Measurements from ENCODE around the gene GPR152. TPM values are rescaled to one million over a fixed set of nuclear protein-coding genes. Genes with fewer than 3 reads are reported as not detected.
"Not testable (repeated sequence)": the region's sequence is repeated elsewhere in the genome, so short reads cannot be mapped to it uniquely, and the experiment has no call there.

Gene GPR152
- total RNA-seq, 1 donor from 2014 or later: not detected

DNA sequence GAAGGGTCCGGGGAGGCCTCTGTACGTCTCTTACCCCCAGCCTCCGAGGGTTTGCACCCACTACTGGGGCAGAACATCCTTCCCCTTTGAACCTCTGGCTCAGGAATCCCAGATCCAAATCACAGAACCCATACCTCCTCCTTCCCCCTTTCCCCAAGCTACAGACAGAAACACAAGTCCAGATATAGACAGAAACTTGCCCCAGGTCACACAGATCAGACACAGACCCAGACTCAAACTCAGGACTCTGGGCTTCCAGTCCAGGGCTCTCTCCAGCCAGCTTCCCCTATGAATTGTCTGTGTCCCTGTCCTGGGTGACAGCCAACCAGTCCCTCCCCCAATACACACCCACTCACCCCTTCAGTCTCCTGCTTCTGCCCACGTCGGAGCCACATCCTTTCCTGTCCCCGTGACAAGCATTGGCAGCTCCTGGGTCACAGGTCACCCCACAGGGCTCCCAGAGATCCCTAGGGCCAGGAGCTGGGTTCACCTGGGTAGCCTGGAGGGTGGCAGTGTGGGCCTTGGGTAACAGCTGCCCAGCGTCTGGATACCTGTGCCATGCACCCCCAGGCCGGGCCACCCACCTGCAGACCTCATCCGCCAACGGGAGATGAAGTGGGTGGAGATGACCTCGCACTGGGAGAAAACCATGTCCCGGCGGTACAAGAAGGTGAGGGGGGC lies 47.9 kb downstream of the GPR152 start:
- no peak overlapping the region for H3K4me3 ChIP-seq (ENCODE audit: low read length in 3 of 3)
- H3K27me3 ChIP-seq (ENCODE audit: control insufficient read depth in 3 of 3, insufficient read depth in 3 of 3, low read length in 3 of 3): peaks cover 9 to 33% (median 22%) of the 10 kb centered on the region in 3 donors
- H3K4me1 ChIP-seq (ENCODE audit: control insufficient read depth in 3 of 3, insufficient read depth in 3 of 3, low read length in 3 of 3): peaks cover 22 to 25% (median 23%) of the 10 kb centered on the region in 3 donors
- no peaks in the 10 kb centered on the region for H3K9me3 ChIP-seq (ENCODE audit: control insufficient read depth in 3 of 3, low read length in 3 of 3)
- no peak overlapping the region for H3K27ac ChIP-seq (ENCODE audit: low read depth, low read length)
- H3K36me3 ChIP-seq (ENCODE audit: control insufficient read depth in 3 of 3, insufficient read depth in 3 of 3, low read length in 3 of 3): peaks cover 0 to 6% (median 4%) of the 10 kb centered on the region in 3 donors
- H3K9ac ChIP-seq (ENCODE audit: low read depth in 1 of 3, low read length in 3 of 3): no peak overlapping the region

DNA sequence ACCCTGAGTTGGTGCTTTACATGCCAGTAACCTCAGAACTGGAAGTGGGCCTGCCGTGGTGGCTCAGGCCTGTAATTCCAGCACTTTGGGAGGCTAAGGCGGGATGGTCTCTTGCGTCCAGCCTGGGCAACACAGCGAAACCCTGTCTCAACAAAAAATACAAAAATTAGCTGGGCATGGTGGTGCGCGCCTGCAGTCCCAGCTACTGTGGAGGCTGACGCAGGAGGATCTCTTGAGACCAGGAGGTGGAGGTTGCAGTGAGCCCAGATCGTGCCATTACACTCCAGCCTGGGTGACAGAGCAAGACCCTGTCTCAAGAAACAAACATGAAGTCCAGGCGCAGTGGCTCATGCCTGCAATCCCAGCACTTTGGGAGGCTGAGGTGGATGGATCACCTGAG lies 49.4 kb downstream of the GPR152 start:
- H3K4me1 ChIP-seq (ENCODE audit: control insufficient read depth in 3 of 3, insufficient read depth in 3 of 3, low read length in 3 of 3): peaks cover 22 to 26% (median 24%) of the 10 kb centered on the region in 3 donors
- not testable (repeated sequence) for H3K9ac ChIP-seq (ENCODE audit: low read depth in 1 of 3, low read length in 3 of 3); H3K9me3 ChIP-seq (ENCODE audit: control insufficient read depth in 3 of 3, low read length in 3 of 3); H3K4me3 ChIP-seq (ENCODE audit: low read length in 3 of 3); H3K27ac ChIP-seq (ENCODE audit: low read depth, low read length)
- peaks cover 0 to 17% (median 7%) of the 10 kb centered on the region in 3 donors for H3K27me3 ChIP-seq (ENCODE audit: control insufficient read depth in 3 of 3, insufficient read depth in 3 of 3, low read length in 3 of 3)
- peaks cover 15 to 20% (median 17%) of the 10 kb centered on the region in 3 donors for H3K36me3 ChIP-seq (ENCODE audit: control insufficient read depth in 3 of 3, insufficient read depth in 3 of 3, low read length in 3 of 3)

DNA sequence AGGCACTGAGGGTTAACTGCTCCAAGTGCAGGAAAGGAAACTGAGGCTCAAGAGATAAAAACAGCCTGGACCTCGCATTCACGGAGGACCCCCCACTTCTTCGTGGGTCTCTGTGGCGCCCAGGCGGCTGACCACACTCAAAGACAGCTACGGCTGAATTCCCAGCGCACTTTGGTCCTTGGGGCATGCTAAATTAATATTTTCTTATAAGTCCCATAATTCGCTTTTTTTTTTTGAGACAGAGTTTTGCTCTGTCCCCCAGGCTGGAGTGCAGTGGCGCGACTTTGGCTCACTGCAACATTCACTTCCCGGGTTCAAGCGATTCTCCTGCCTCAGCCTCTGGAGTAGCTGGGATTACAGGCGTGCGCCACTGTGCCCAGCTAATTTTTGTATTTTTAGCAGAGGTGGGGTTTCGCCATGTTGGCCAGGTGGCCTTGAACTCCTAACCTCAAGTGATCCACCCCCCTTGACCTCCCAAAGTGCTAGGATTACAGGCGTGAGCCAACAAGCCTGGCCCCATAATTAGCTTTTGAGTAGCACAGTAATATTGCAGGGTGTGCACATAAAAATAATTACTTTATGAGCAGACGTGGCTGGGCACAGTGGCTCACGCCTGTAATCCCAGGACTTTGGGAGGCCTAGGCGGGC lies 50.2 kb downstream of the GPR152 start:
- Histone ChIP-seq H3K4me3 (ENCODE audit: low read length in 3 of 3) (peak overlapping the region; percentile 66 to 82 (median 71)), H3K9ac (ENCODE audit: low read depth in 1 of 3, low read length in 3 of 3) (peak overlapping the region; percentile 64 to 77 (median 76)), H3K36me3 (ENCODE audit: control insufficient read depth in 3 of 3, insufficient read depth in 3 of 3, low read length in 3 of 3) (peaks cover 23 to 28% (median 24%) of the 10 kb centered on the region in 3 donors), H3K4me1 (ENCODE audit: control insufficient read depth in 3 of 3, insufficient read depth in 3 of 3, low read length in 3 of 3) (peaks cover 22 to 33% (median 23%) of the 10 kb centered on the region in 3 donors), H3K27ac (ENCODE audit: low read depth, low read length) (peak overlapping the region; percentile 94)
- H3K9me3 ChIP-seq (ENCODE audit: control insufficient read depth in 3 of 3, low read length in 3 of 3); H3K27me3 ChIP-seq (ENCODE audit: control insufficient read depth in 3 of 3, insufficient read depth in 3 of 3, low read length in 3 of 3): not testable (repeated sequence)

DNA sequence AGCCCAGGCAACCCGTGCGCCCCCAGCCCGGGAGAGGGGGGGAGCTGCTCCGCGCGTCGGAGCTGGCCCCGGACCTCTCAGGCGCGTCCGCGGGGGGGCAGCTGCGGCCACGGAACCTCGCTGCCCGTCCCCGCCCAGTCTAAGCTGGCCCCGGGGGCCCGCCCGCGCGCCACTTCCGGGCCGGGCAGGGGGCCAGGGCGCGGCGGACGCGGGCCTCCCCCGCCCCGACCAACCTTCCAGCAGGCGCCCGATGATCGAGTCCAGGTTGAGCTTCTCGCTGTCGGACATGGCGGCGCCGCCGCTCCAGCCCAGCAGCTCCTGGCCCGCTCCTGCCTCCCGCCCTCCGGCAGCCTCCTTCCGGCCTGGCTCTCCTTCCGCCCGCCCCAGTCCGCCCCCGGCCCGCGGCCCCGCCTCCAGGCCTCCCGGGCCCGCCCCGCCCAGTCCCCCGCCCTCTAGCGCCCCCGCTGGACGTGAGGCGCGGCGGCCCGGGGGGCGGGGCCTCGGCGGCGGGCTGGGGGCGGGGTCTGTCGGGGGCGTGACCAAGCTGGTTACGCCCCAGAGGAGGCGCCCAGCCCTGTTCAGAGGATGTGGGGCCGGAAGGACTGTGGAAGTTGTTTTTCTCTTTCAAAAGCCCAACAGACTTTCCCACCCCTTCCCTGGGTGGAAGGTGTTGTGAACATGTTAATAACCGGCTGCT lies 50.9 kb downstream of the GPR152 start, which contains the start of gene PPP1CA:
TSS of gene PPP1CA (minus strand) at position 364 of the 697 bp plus-strand sequence. CDS start at position 288, 76 bp downstream.
- peak within 1 kb of the TSS; percentile 94 for H3K27ac ChIP-seq (ENCODE audit: low read depth, low read length)
- peak within 1 kb of the TSS; percentile 90 to 98 (median 96) for H3K9ac ChIP-seq (ENCODE audit: low read depth in 1 of 3, low read length in 3 of 3)
- peak within 1 kb of the TSS; percentile 82 to 87 (median 85) for H3K4me3 ChIP-seq (ENCODE audit: low read length in 3 of 3)
- peaks cover 25 to 29% (median 25%) of the 10 kb centered on the region in 3 donors for H3K36me3 ChIP-seq (ENCODE audit: control insufficient read depth in 3 of 3, insufficient read depth in 3 of 3, low read length in 3 of 3)
- no peaks in the 10 kb centered on the region for H3K9me3 ChIP-seq (ENCODE audit: control insufficient read depth in 3 of 3, low read length in 3 of 3)
- H3K27me3 ChIP-seq (ENCODE audit: control insufficient read depth in 3 of 3, insufficient read depth in 3 of 3, low read length in 3 of 3): peaks cover 0 to 4% (median 0%) of the 10 kb centered on the region in 3 donors
- H3K4me1 ChIP-seq (ENCODE audit: control insufficient read depth in 3 of 3, insufficient read depth in 3 of 3, low read length in 3 of 3): peaks cover 21 to 33% (median 22%) of the 10 kb centered on the region in 3 donors

Small RNAs within 50 kb of the gene (small RNA-seq; reads per million reads assigned to genes)
- not detected for gene MIR6752

Other genes starting within 250 kb of the GPR152 start
- gene GRK2, start 186.3 kb downstream of the GPR152 start, total RNA-seq: 27.7 TPM
- 12.5 TPM for gene ANKRD13D, start 163.4 kb downstream of the GPR152 start, total RNA-seq
- 6.8 TPM for gene SSH3, start 149.2 kb downstream of the GPR152 start, total RNA-seq
- gene POLD4, start 99.2 kb downstream of the GPR152 start, total RNA-seq: 14.6 TPM
- 1.0 TPM for gene CLCF1, start 79.1 kb downstream of the GPR152 start, total RNA-seq
- gene RAD9A, start 60.7 kb downstream of the GPR152 start, total RNA-seq: 2.6 TPM
- 163 TPM for gene PPP1CA, start 50.9 kb downstream of the GPR152 start, total RNA-seq
- 1.0 TPM for gene TBC1D10C, start 48.6 kb downstream of the GPR152 start, total RNA-seq
- gene CARNS1, start 37.1 kb downstream of the GPR152 start, total RNA-seq: 17.2 TPM
- gene RPS6KB2, start 24.2 kb downstream of the GPR152 start, total RNA-seq: 23.5 TPM
- not detected for gene PTPRCAP, start 15.0 kb downstream of the GPR152 start, total RNA-seq
- gene CORO1B, start 9.3 kb downstream of the GPR152 start, total RNA-seq: 34.4 TPM
- gene CABP4, start 2.6 kb upstream of the GPR152 start, total RNA-seq: 0.52 TPM
- gene TMEM134, start 16.5 kb upstream of the GPR152 start, total RNA-seq: 17.2 TPM
- 84.5 TPM for gene AIP, start 30.3 kb upstream of the GPR152 start, total RNA-seq
- gene PITPNM1, start 52.6 kb upstream of the GPR152 start, total RNA-seq: 5.7 TPM
- 2.6 TPM for gene CDK2AP2, start 55.4 kb upstream of the GPR152 start, total RNA-seq
- not detected for gene CABP2, start 70.7 kb upstream of the GPR152 start, total RNA-seq
- 293 TPM for gene GSTP1, start 131.1 kb upstream of the GPR152 start, total RNA-seq
- 178 TPM for gene NDUFV1, start 154.2 kb upstream of the GPR152 start, total RNA-seq
- 5.2 TPM for gene NUDT8, start 177.2 kb upstream of the GPR152 start, total RNA-seq
- gene TBX10, start 187.0 kb upstream of the GPR152 start, total RNA-seq: not detected
- not detected for gene ACY3, start 198.0 kb upstream of the GPR152 start, total RNA-seq
- not detected for gene ALDH3B2, start 221.9 kb upstream of the GPR152 start, total RNA-seq